ENCODE results near the gene SALL3.

Gene SALL3

DNA sequence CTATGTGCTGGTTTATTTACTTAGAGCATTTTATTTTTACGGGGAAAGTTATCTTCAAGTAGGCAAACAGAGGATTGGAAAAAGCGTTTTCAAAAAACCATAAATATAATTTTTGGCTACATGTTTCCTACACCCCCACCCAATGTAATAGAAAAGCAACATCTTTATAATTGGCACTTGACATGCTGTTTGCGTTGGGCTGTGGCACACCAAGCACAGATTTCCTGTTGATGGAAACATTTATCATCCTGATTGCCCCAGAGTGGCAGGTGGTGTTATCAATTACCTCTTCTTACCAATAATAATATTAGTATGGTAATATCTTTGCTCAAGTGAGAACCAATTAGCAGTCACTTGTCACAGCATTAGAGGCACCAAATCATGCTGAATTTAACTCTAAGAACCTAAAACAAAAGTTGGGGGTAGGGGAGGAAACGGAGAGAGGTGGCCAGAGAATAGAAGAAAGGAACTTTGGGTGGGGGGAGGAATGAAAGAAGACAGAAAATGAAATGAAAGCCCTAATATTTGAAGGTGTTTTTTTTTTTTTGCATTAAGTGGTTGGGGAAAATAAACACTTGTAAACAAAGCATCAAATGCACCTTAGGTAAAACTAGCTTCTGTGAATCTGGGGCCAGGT lies 3.8 kb upstream of the SALL3 start:
- TF ChIP-seq ZNF70 (CRISPR knock-in tag; IDR thresholded peaks at IDR 0.05) (no peak), CSDC2 (CRISPR knock-in tag; IDR thresholded peaks at IDR 0.05) (no peak), RARB (CRISPR knock-in tag; IDR thresholded peaks at IDR 0.05) (no peak), CSRNP3 (CRISPR knock-in tag; IDR thresholded peaks at IDR 0.05) (no peak), ZFP30 (CRISPR knock-in tag; IDR thresholded peaks at IDR 0.05) (no peak), BACH2 (CRISPR knock-in tag; IDR thresholded peaks at IDR 0.05; ENCODE audit: borderline replicate concordance) (no peak), TOX (CRISPR knock-in tag; IDR thresholded peaks at IDR 0.05; ENCODE audit: borderline replicate concordance) (no peak), ISL1 (CRISPR knock-in tag; IDR thresholded peaks at IDR 0.05) (no peak)
- TF ChIP-seq, protein P1, sequence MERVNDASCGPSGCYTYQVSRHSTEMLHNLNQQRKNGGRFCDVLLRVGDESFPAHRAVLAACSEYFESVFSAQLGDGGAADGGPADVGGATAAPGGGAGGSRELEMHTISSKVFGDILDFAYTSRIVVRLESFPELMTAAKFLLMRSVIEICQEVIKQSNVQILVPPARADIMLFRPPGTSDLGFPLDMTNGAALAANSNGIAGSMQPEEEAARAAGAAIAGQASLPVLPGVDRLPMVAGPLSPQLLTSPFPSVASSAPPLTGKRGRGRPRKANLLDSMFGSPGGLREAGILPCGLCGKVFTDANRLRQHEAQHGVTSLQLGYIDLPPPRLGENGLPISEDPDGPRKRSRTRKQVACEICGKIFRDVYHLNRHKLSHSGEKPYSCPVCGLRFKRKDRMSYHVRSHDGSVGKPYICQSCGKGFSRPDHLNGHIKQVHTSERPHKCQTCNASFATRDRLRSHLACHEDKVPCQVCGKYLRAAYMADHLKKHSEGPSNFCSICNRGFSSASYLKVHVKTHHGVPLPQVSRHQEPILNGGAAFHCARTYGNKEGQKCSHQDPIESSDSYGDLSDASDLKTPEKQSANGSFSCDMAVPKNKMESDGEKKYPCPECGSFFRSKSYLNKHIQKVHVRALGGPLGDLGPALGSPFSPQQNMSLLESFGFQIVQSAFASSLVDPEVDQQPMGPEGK (CRISPR knock-in tag; IDR thresholded peaks at IDR 0.05; ENCODE audit: borderline replicate concordance): no peak
- ATAC-seq: no peak

GRCh38 chr18:78976765-78977636 lies 2.6 kb upstream of the SALL3 start:
- TF ChIP-seq, protein P2, sequence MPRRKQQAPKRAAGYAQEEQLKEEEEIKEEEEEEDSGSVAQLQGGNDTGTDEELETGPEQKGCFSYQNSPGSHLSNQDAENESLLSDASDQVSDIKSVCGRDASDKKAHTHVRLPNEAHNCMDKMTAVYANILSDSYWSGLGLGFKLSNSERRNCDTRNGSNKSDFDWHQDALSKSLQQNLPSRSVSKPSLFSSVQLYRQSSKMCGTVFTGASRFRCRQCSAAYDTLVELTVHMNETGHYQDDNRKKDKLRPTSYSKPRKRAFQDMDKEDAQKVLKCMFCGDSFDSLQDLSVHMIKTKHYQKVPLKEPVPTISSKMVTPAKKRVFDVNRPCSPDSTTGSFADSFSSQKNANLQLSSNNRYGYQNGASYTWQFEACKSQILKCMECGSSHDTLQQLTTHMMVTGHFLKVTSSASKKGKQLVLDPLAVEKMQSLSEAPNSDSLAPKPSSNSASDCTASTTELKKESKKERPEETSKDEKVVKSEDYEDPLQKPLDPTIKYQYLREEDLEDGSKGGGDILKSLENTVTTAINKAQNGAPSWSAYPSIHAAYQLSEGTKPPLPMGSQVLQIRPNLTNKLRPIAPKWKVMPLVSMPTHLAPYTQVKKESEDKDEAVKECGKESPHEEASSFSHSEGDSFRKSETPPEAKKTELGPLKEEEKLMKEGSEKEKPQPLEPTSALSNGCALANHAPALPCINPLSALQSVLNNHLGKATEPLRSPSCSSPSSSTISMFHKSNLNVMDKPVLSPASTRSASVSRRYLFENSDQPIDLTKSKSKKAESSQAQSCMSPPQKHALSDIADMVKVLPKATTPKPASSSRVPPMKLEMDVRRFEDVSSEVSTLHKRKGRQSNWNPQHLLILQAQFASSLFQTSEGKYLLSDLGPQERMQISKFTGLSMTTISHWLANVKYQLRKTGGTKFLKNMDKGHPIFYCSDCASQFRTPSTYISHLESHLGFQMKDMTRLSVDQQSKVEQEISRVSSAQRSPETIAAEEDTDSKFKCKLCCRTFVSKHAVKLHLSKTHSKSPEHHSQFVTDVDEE (CRISPR knock-in tag; IDR thresholded peaks at IDR 0.05): no peak
- no peak for ATAC-seq

GRCh38 chr18:78977637-78978348 lies 1.8 kb upstream of the SALL3 start:
- no peak for ATAC-seq
- TF ChIP-seq ZNF70 (CRISPR knock-in tag; IDR thresholded peaks at IDR 0.05) (no peak), ARNTL (CRISPR knock-in tag; IDR thresholded peaks at IDR 0.05; ENCODE audit: borderline replicate concordance, low read depth) (no peak), ISL1 (CRISPR knock-in tag; IDR thresholded peaks at IDR 0.05) (no peak), OSR1 (CRISPR knock-in tag; IDR thresholded peaks at IDR 0.05) (no peak)

- no peak for ATAC-seq
- TF ChIP-seq ESRRG (CRISPR knock-in tag; IDR thresholded peaks at IDR 0.05): no peak
- TF ChIP-seq ISL1 (CRISPR knock-in tag; IDR thresholded peaks at IDR 0.05): no peak
- no peak for TF ChIP-seq ZC3H10 (CRISPR knock-in tag; IDR thresholded peaks at IDR 0.05)
- no peak for TF ChIP-seq ZNF8 (CRISPR knock-in tag; IDR thresholded peaks at IDR 0.05)
- no peak for TF ChIP-seq TCF4 (CRISPR knock-in tag; IDR thresholded peaks at IDR 0.05; ENCODE audit: borderline replicate concordance)
- no peak for TF ChIP-seq CSRNP3 (CRISPR knock-in tag; IDR thresholded peaks at IDR 0.05)
- no peak for TF ChIP-seq OSR1 (CRISPR knock-in tag; IDR thresholded peaks at IDR 0.05)
- TF ChIP-seq, protein P1 (CRISPR knock-in tag; IDR thresholded peaks at IDR 0.05; ENCODE audit: borderline replicate concordance): no peak
- TF ChIP-seq ZFP30 (CRISPR knock-in tag; IDR thresholded peaks at IDR 0.05): no peak
- TF ChIP-seq GLIS3 (CRISPR knock-in tag; IDR thresholded peaks at IDR 0.05): no peak
- TF ChIP-seq PPARA (CRISPR knock-in tag; IDR thresholded peaks at IDR 0.05; ENCODE audit: borderline replicate concordance): no peak
- no peak for TF ChIP-seq ZNF70 (CRISPR knock-in tag; IDR thresholded peaks at IDR 0.05)
- no peak for TF ChIP-seq BACH2 (CRISPR knock-in tag; IDR thresholded peaks at IDR 0.05; ENCODE audit: borderline replicate concordance)
- TF ChIP-seq, protein P3, sequence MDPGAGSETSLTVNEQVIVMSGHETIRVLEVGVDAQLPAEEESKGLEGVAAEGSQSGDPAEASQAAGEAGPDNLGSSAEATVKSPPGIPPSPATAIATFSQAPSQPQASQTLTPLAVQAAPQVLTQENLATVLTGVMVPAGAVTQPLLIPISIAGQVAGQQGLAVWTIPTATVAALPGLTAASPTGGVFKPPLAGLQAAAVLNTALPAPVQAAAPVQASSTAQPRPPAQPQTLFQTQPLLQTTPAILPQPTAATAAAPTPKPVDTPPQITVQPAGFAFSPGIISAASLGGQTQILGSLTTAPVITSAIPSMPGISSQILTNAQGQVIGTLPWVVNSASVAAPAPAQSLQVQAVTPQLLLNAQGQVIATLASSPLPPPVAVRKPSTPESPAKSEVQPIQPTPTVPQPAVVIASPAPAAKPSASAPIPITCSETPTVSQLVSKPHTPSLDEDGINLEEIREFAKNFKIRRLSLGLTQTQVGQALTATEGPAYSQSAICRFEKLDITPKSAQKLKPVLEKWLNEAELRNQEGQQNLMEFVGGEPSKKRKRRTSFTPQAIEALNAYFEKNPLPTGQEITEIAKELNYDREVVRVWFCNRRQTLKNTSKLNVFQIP (CRISPR knock-in tag; IDR thresholded peaks at IDR 0.05; ENCODE audit: borderline replicate concordance, low read depth): no peak
Measured at GRCh38 chr18:78978349-78979055, 1.1 kb upstream of the SALL3 start.
